Measurements from ENCODE around the gene SRSF12.

The SRSF12 gene

DNA sequence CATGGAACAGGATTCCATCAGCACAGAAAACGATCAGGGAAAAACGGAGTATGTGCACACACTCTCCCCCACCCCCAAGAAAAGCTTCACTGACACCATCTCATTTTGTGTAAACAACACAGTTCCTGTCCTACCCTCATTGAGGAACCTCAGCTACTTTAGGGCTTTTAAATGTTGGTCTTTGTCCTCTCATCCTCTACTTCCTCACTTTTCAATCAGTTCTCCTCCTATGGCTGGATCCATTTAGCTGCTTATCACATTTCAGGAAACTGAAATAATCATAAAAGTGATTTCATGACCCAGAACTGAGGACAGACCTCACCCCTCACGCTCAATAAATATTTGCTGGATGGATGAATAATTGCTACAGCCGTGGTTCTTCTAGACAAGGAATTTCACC, 70.4 kb downstream of the SRSF12 start:
- H3K79me2 ChIP-seq (ENCODE audit: insufficient read depth, low read depth), result no peaks in the 10 kb centered on the region
- H4K20me1 ChIP-seq (ENCODE audit: insufficient read depth), result no peaks in the 10 kb centered on the region
- no peak overlapping the region for H3K4me2 ChIP-seq
- H3K4me3 ChIP-seq (IDR thresholded peaks at IDR 0.05; ENCODE audit: insufficient read depth, low read depth, low read length), result no peak overlapping the region
- H2AFZ ChIP-seq (ENCODE audit: low read depth), result no peak overlapping the region
- no peak for TF ChIP-seq CTCF (conservative IDR thresholded peaks at IDR 0.05; ENCODE audit: low read depth, low read length)
- no peaks in the 10 kb centered on the region for H3K36me3 ChIP-seq (ENCODE audit: insufficient read depth)
- no peaks in the 10 kb centered on the region for H3K4me1 ChIP-seq (ENCODE audit: low read depth, poor library complexity, severe bottlenecking)
- H3K27ac ChIP-seq, result no peak overlapping the region
- H3K27me3 ChIP-seq (ENCODE audit: insufficient read depth, low read depth), result no peaks in the 10 kb centered on the region
- H3K9ac ChIP-seq, result no peak overlapping the region

All from KMS-11 (cell line).